ENCODE measurements around the gene DENND1B. TPM values are rescaled to one million over a fixed set of nuclear protein-coding genes. Genes with fewer than 3 reads are reported as not detected.

The DENND1B gene
- total and polyA plus RNA-seq, 9 of the 15 experiments (the other 6 are each of a cell fraction or from before 2014, with no cell fraction given): 2.1 to 12.1 (median 7.5) TPM

- CTCF ChIA-PET (ENCODE audit: low intra/inter-chr PET ratio): no interaction called here
- Histone ChIP-seq H3K36me3 (ENCODE audit: control insufficient read depth, insufficient read depth, low read length) (no peaks in the 10 kb centered on the region), H4K20me1 (replicated peaks; ENCODE audit: control insufficient read depth, insufficient read depth, low read length) (no peaks in the 10 kb centered on the region), H3K9me1 (ENCODE audit: control insufficient read depth, insufficient read depth, low read length) (no peaks in the 10 kb centered on the region), H3K4me3 (no peak overlapping the region), H3K4me1 (replicated peaks in 1 of 2; ENCODE audit: control insufficient read depth in 2 of 2, insufficient read depth in 2 of 2, low read length in 2 of 2) (no peaks in the 10 kb centered on the region; a peak in 1 of 5 replicates), H3K9me3 (replicated peaks; ENCODE audit: control insufficient read depth, insufficient read depth, low read depth, low read length) (no peaks in the 10 kb centered on the region), H3K27me3 (ENCODE audit: control insufficient read depth in 2 of 2, insufficient read depth in 2 of 2, low read length in 2 of 2) (no peaks in the 10 kb centered on the region), H3K4me2 (ENCODE audit: insufficient read depth, low read length) (no peak overlapping the region), H3K79me2 (ENCODE audit: control insufficient read depth, insufficient read depth, low read length) (no peaks in the 10 kb centered on the region; the same call in 2 of the 3 replicates), H3K9ac (ENCODE audit: insufficient read depth in 1 of 2, low read depth in 2 of 2, low read length in 2 of 2) (no peak overlapping the region), H3K27ac (ENCODE audit: extremely low read depth, low read depth, low read length) (no peak overlapping the region), H2AFZ (ENCODE audit: low read depth, low read length) (no peak overlapping the region)
- FAIRE-seq (no peak), ATAC-seq (no peak), DNase-seq (ENCODE audit: extremely low read depth in 1 of 4, low spot score in 3 of 4) (no peak)
- POLR2A ChIA-PET: interaction anchor here (1.8 kb wide), 1 partner anchor 11 kb away, joined by 3 read pairs; no protein-coding TSS in a partner anchor
- intact Hi-C loops (cut with micrococcal nuclease): no loop called here
- in situ Hi-C loops (cut with MboI): no loop called here
- WGBS (ENCODE audit: insufficient coverage, low coverage, missing lambda C conversion rate): 53% methylated on average over 1 of the region's 1 CpG
- TF ChIP-seq POLR3A (IDR thresholded peaks at IDR 0.05; ENCODE audit: borderline replicate concordance, extremely low read depth, insufficient read depth, insufficient read length) (no peak), MTA1 (IDR thresholded peaks at IDR 0.05; ENCODE audit: borderline replicate concordance) (no peak), ZNF282 (CRISPR knock-in tag; IDR thresholded peaks at IDR 0.05) (no peak), THRAP3 (IDR thresholded peaks at IDR 0.05; ENCODE audit: borderline replicate concordance) (no peak), POLR2B (IDR thresholded peaks at IDR 0.05; ENCODE audit: low read depth, partially characterized antibody) (no peak), NFYB (IDR thresholded peaks at IDR 0.05; ENCODE audit: extremely low read depth, insufficient read length) (no peak), ZBTB7A (IDR thresholded peaks at IDR 0.05; ENCODE audit: borderline replicate concordance, control insufficient read depth, low read depth, low read length) (no peak), ZBTB40 (IDR thresholded peaks at IDR 0.05) (no peak), ZBTB40 (CRISPR knock-in tag; IDR thresholded peaks at IDR 0.05) (no peak), SETDB1 (IDR thresholded peaks at IDR 0.05; ENCODE audit: low read length) (no peak), THRB (CRISPR knock-in tag; conservative IDR thresholded peaks at IDR 0.05) (no peak), ZFPM2 (CRISPR knock-in tag; IDR thresholded peaks at IDR 0.05) (no peak), ZC3H11A (IDR thresholded peaks at IDR 0.05; ENCODE audit: low read depth, low read length) (no peak), NELFE (IDR thresholded peaks at IDR 0.05; ENCODE audit: insufficient read depth, insufficient read length) (no peak)
- no TSS peak for BruUV-seq (replicated peaks)
Observed at GRCh38 chr1:197737916-197738315, 37.4 kb downstream of the DENND1B start.
